Body of pancreas (tissue), 4 donors: ENCODE measurements around the gene RAPGEF4. TPM values are rescaled to one million over a fixed set of nuclear protein-coding genes. Genes with fewer than 3 reads are reported as not detected.

ENCODE experiments used
- ATAC-seq: fragments of 150-250 bp; one replicate; pipeline ENCODE4 v1.9.1; 2016
- DNase-seq, 4 donors: peaks; one replicate each; pipeline ENCODE4 v3.0.0-alpha.2; 2019
- H3K27ac ChIP-seq, 4 donors: fragments of 200-600 bp; sonication (generic); 1 replicate in 3 of 4; 2 replicates in 1 of 4; pipeline versions ENCODE4 v1.5.1 to v1.6.1; 2016 to 2019; ENCODE audit warnings: mild to moderate bottlenecking in 1 of 4, mixed read lengths in 1 of 4, moderate library complexity in 1 of 4
- H3K27me3 ChIP-seq, 2 donors: fragments of 200-600 bp; sonication (generic); one replicate each; pipeline ENCODE4 v1.6.0; 2016; ENCODE audit warnings: mild to moderate bottlenecking in 1 of 2
- H3K36me3 ChIP-seq, 2 donors: fragments of 200-600 bp; sonication (generic); replicated peaks in 1 of 2; 2 replicates each; pipeline ENCODE4 v1.5.1; 2016; ENCODE audit warnings: low read depth in 2 of 2; ENCODE audit not compliant: insufficient read depth in 1 of 2
- H3K4me1 ChIP-seq: fragments of 200-600 bp; sonication (generic); one replicate; pipeline ENCODE4 v1.6.0; 2016
- H3K4me3 ChIP-seq, 2 donors: fragments of 200-600 bp; sonication (generic); 1 replicate in 1 of 2; 2 replicates in 1 of 2; pipeline ENCODE4 v1.5.1; 2016 to 2019
- H3K9me3 ChIP-seq, 3 donors: fragments of 200-600 bp; sonication (generic); 1 replicate in 2 of 3; 2 replicates in 1 of 3; pipeline ENCODE4 v1.5.1; 2016
- CTCF ChIP-seq, 7 experiments: fragments of 450-650 bp in 4 of 7; fragments of 200-600 bp in 3 of 7; sonication (generic) in 3 of 7; IDR thresholded peaks; one replicate each; pipeline ENCODE4 v1.5.1; 2016 to 2019; ENCODE audit warnings: antibody characterized with exemption in 7 of 7
- POLR2A ChIP-seq, 3 donors: fragments of 450-650 bp; IDR thresholded peaks; one replicate each; pipeline ENCODE4 v1.6.1; 2016; ENCODE audit warnings: antibody characterized with exemption in 3 of 3, mild to moderate bottlenecking in 2 of 3
- WGBS, 2 donors: methylation state at CpG; one replicate each; pipeline ENCODE4 v1.1.5; 2017; 5-methylcytosine and 5-hydroxymethylcytosine counted together
- intact Hi-C: fragments of 100-400 bp; cut with DNase I; formaldehyde crosslinking; loops from one replicate; pipeline ENCODE4 v1.15.1; 2023
- total RNA-seq, 2 donors: library from RNA; depleted of rRNA; stranded (reverse); fragments of >200 nt; gene quantifications; one replicate each; pipeline ENCODE4 v1.1.0, GENCODE V29; 2016

Gene RAPGEF4
- total RNA-seq, 2 donors from 2014 or later, result 4.7 to 22.4 TPM

- no peak overlapping the region for H3K4me3 ChIP-seq
- no peaks in the 10 kb centered on the region for H3K27me3 ChIP-seq
- intact Hi-C loops, result no loop called here
- H3K36me3 ChIP-seq, result no peaks in the 10 kb centered on the region
- no peak overlapping the region for H3K27ac ChIP-seq
- 80 to 89% methylated on average over 3 of the region's 3 CpGs for WGBS, 2 donors
- peaks cover 25% of the 10 kb centered on the region for H3K4me1 ChIP-seq
- TF ChIP-seq POLR2A (IDR thresholded peaks at IDR 0.05) (no peak), CTCF (IDR thresholded peaks at IDR 0.05) (no peak)
- DNase-seq, result no peak
- no peaks in the 10 kb centered on the region for H3K9me3 ChIP-seq
- no peak for ATAC-seq
These were observed 343.5 kb downstream of the RAPGEF4 start for GRCh38 chr2:173079141-173079540.

DNA sequence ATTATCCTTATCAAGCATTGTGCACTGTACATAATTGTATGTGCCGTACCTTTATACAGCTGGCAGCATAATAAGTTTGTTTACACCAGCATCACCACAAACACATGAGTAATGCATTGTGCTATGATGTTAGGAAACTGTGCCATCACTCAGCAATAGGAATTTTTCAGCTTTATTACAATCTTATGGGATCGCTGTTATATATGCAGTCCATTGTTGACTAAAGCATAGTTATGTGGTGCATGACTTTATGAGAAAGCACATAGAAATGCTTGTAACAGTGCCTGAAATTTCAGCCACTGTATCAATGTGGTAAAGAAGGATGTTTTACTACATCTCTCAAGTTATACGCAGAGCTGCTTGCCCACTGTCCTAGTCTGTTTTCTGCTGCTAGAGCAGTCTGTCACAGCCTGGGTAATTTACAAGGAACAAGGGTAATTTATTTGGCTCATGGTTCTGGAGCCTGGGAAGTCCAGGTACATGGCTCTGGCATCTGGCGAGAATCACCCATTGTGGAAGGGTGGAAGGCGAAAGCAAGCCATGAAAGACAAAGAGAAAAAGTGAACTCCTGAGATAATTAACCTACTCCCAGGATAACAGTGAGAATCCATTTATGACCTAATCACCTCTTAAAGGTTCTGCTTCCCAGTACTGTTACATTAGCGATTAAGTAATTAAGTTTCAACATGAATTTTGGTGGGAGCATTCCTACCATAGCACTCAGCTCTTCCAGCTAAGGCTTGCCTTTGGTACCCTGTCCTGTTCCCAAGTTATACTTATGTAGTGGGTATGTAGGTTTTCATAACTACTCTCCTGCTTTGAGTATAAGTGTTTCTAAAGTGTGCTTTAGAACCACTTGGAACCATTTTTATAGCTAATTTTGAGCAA, 344.6 kb downstream of the RAPGEF4 start:
- Histone ChIP-seq H3K27me3 (no peaks in the 10 kb centered on the region), H3K36me3 (no peaks in the 10 kb centered on the region), H3K4me1 (peaks cover 22% of the 10 kb centered on the region), H3K4me3 (no peak overlapping the region), H3K9me3 (no peaks in the 10 kb centered on the region), H3K27ac (no peak overlapping the region)
- intact Hi-C loops, result no loop called here
- ATAC-seq (no peak), DNase-seq (no peak)
- WGBS, 2 donors, result 97% methylated on average over 6 of the region's 6 CpGs
- no peak for TF ChIP-seq CTCF (IDR thresholded peaks at IDR 0.05)
- TF ChIP-seq POLR2A (IDR thresholded peaks at IDR 0.05), result no peak

GRCh38 chr2:173086518-173087213, 351.0 kb downstream of the RAPGEF4 start:
- 77 to 88% methylated on average over 2 of the region's 2 CpGs for whole genome bisulfite sequencing, 2 donors
- TF ChIP-seq POLR2A (IDR thresholded peaks at IDR 0.05), result no peak
- TF ChIP-seq CTCF (IDR thresholded peaks at IDR 0.05), result no peak
- Histone ChIP-seq H3K4me3 (no peak overlapping the region), H3K4me1 (peaks cover 30% of the 10 kb centered on the region), H3K27me3 (no peaks in the 10 kb centered on the region), H3K27ac (no peak overlapping the region), H3K9me3 (no peaks in the 10 kb centered on the region), H3K36me3 (no peaks in the 10 kb centered on the region)
- no peak for DNase-seq
- ATAC-seq, result no peak
- intact Hi-C loops, result no loop called here

GRCh38 chr2:173087214-173087581, 351.6 kb downstream of the RAPGEF4 start:
- Histone ChIP-seq H3K27ac (no peak overlapping the region), H3K9me3 (no peaks in the 10 kb centered on the region), H3K27me3 (no peaks in the 10 kb centered on the region), H3K4me1 (peaks cover 30% of the 10 kb centered on the region), H3K36me3 (no peaks in the 10 kb centered on the region), H3K4me3 (no peak overlapping the region)
- intact Hi-C loops, result no loop called here
- DNase-seq (no peak), ATAC-seq (no peak)
- 58 to 70% methylated on average over 1 of the region's 1 CpG for WGBS, 2 donors
- no peak for TF ChIP-seq POLR2A (IDR thresholded peaks at IDR 0.05)
- no peak for TF ChIP-seq CTCF (IDR thresholded peaks at IDR 0.05)
